ENCODE results near the gene NR2E1.

The NR2E1 gene

GRCh38 chr6:108163644-108164542, 1.9 kb upstream of the NR2E1 start:
- no peak for TF ChIP-seq POLR2A (IDR thresholded peaks at IDR 0.05; ENCODE audit: low read depth, low read length)
- DNase-seq (ENCODE audit: insufficient read length, low spot score) (no peak), FAIRE-seq (no peak)

- TF ChIP-seq POLR2A (IDR thresholded peaks at IDR 0.05; ENCODE audit: low read depth, low read length), result no peak
- DNase-seq (ENCODE audit: insufficient read length, low spot score) (no peak), FAIRE-seq (no peak)
Measured at GRCh38 chr6:108164543-108164814, 1.3 kb upstream of the NR2E1 start.

- TF ChIP-seq POLR2A (IDR thresholded peaks at IDR 0.05; ENCODE audit: low read depth, low read length), result no peak
- DNase-seq (ENCODE audit: insufficient read length, low spot score) (no peak), FAIRE-seq (no peak)
Measured at GRCh38 chr6:108164815-108165706, 761 bp upstream of the NR2E1 start.

GRCh38 chr6:108166664-108167448, 1.0 kb downstream of the NR2E1 start:
- TF ChIP-seq POLR2A (IDR thresholded peaks at IDR 0.05; ENCODE audit: low read depth, low read length), result no peak
- FAIRE-seq, result no peak
- DNase-seq (ENCODE audit: insufficient read length, low spot score), result no peak

- TF ChIP-seq POLR2A (IDR thresholded peaks at IDR 0.05; ENCODE audit: low read depth, low read length), result no peak
- FAIRE-seq, result no peak
Measured at GRCh38 chr6:108167449-108168089, 1.7 kb downstream of the NR2E1 start.

GRCh38 chr6:108168090-108168463, 2.3 kb downstream of the NR2E1 start:
- TF ChIP-seq POLR2A (IDR thresholded peaks at IDR 0.05; ENCODE audit: low read depth, low read length), result no peak
- FAIRE-seq (no peak), DNase-seq (ENCODE audit: insufficient read length, low spot score) (no peak)

More at GRCh38 chr6:108167449-108168089, 1.7 kb downstream of the NR2E1 start:
- DNase-seq (ENCODE audit: insufficient read length, low spot score), result no peak

- TF ChIP-seq POLR2A (IDR thresholded peaks at IDR 0.05; ENCODE audit: low read depth, low read length), result no peak
- DNase-seq (ENCODE audit: insufficient read length, low spot score) (no peak), FAIRE-seq (no peak)
Measured at GRCh38 chr6:108168501-108169463, 3.0 kb downstream of the NR2E1 start.

- DNase-seq (ENCODE audit: insufficient read length, low spot score) (no peak), FAIRE-seq (no peak)
- TF ChIP-seq POLR2A (IDR thresholded peaks at IDR 0.05; ENCODE audit: low read depth, low read length), result no peak
Measured at GRCh38 chr6:108169464-108170331, 3.9 kb downstream of the NR2E1 start.

- DNase-seq (ENCODE audit: insufficient read length, low spot score) (no peak), FAIRE-seq (no peak)
- no peak for TF ChIP-seq POLR2A (IDR thresholded peaks at IDR 0.05; ENCODE audit: low read depth, low read length)
Measured at GRCh38 chr6:108170332-108171290, 4.8 kb downstream of the NR2E1 start.

- TF ChIP-seq POLR2A (IDR thresholded peaks at IDR 0.05; ENCODE audit: low read depth, low read length), result no peak
- FAIRE-seq, result no peak
Measured at GRCh38 chr6:108171291-108171917, 5.6 kb downstream of the NR2E1 start.

More at GRCh38 chr6:108171291-108171917, 5.6 kb downstream of the NR2E1 start:
- DNase-seq (ENCODE audit: insufficient read length, low spot score), result no peak
